Spleen (tissue), 7 donors: ENCODE data around the gene PRKCA.

Source experiments
- CTCF ChIP-seq, 11 experiments: fragments of 200-600 bp in 7 of 11; fragments of 450-650 bp in 4 of 11; sonication (generic) in 4 of 11; IDR thresholded peaks in 8 of 11; conservative IDR thresholded peaks in 3 of 11; 1 replicate in 7 of 11; 2 replicates in 4 of 11; pipeline versions ENCODE4 v1.4.0 to v1.8.0; 2016 to 2021; ENCODE audit warnings: antibody characterized with exemption in 11 of 11, inconsistent platforms in 4 of 11, mild to moderate bottlenecking in 1 of 11
- POLR2A ChIP-seq, 3 donors: fragments of 450-650 bp; IDR thresholded peaks; one replicate each; pipeline ENCODE4 v1.5.1; 2017; ENCODE audit warnings: antibody characterized with exemption in 3 of 3, mild to moderate bottlenecking in 1 of 3
- donor health status: DM: no; HTN: no; CAD: no; lungs with moderate emphysema.
- donor health status: DM: no; HTN: no; CAD: no.
- donor health status: DM: no; HTN: no; CAD: no.

- TF ChIP-seq CTCF (IDR thresholded peaks at IDR 0.05 in 8 of 11, conservative IDR thresholded peaks at IDR 0.05 in 3 of 11) (no peak), POLR2A (IDR thresholded peaks at IDR 0.05) (no peak)
Observed at GRCh38 chr17:66319226-66319625, 16.8 kb downstream of the PRKCA start.
